Measurements from ENCODE around the gene DAPK1.

The DAPK1 gene

GRCh38 chr9:87644659-87645058 is 147.0 kb downstream of the DAPK1 start:
- no peak for TF ChIP-seq CTCF (IDR thresholded peaks at IDR 0.05; ENCODE audit: low read depth, low read length)
- no peak for DNase-seq (ENCODE audit: extremely low read depth, low read depth)

GRCh38 chr9:87646546-87646945 is 148.9 kb downstream of the DAPK1 start:
- DNase-seq (ENCODE audit: extremely low read depth, low read depth): no peak
- no peak for TF ChIP-seq CTCF (IDR thresholded peaks at IDR 0.05; ENCODE audit: low read depth, low read length)

- no peak for TF ChIP-seq CTCF (IDR thresholded peaks at IDR 0.05; ENCODE audit: low read depth, low read length)
- no peak for DNase-seq (ENCODE audit: extremely low read depth, low read depth)
These were observed 149.4 kb downstream of the DAPK1 start for GRCh38 chr9:87647114-87647513.

- DNase-seq (ENCODE audit: extremely low read depth, low read depth): no peak
- no peak for TF ChIP-seq CTCF (IDR thresholded peaks at IDR 0.05; ENCODE audit: low read depth, low read length)
These were observed 150.9 kb downstream of the DAPK1 start for GRCh38 chr9:87648606-87649005.

- no peak for TF ChIP-seq CTCF (IDR thresholded peaks at IDR 0.05; ENCODE audit: low read depth, low read length)
These were observed 153.1 kb downstream of the DAPK1 start for GRCh38 chr9:87650611-87651295.

GRCh38 chr9:87651431-87651830 is 153.8 kb downstream of the DAPK1 start:
- no peak for DNase-seq (ENCODE audit: extremely low read depth, low read depth)
- no peak for TF ChIP-seq CTCF (IDR thresholded peaks at IDR 0.05; ENCODE audit: low read depth, low read length)

More at GRCh38 chr9:87650611-87651295, 153.1 kb downstream of the DAPK1 start:
- DNase-seq (ENCODE audit: extremely low read depth, low read depth): no peak

GRCh38 chr9:87653941-87654340 is 156.3 kb downstream of the DAPK1 start:
- DNase-seq (ENCODE audit: extremely low read depth, low read depth): no peak
- no peak for TF ChIP-seq CTCF (IDR thresholded peaks at IDR 0.05; ENCODE audit: low read depth, low read length)
